ENCODE data around the gene ACSM2B.
A peak's percentile ranks its signal among the peaks of the same experiment; 100 is the strongest.
"Not testable (repeated sequence)": the region's sequence is repeated elsewhere in the genome, so short reads cannot be mapped to it uniquely, and the experiment has no call there.

ACSM2B gene

GRCh38 chr16:20520103-20520502 is 56.1 kb downstream of the ACSM2B start:
- no peak for DNase-seq

GRCh38 chr16:20519231-20519630 is 56.9 kb downstream of the ACSM2B start:
- no peak for DNase-seq

- peak; percentile 2 for DNase-seq
These were observed 59.0 kb downstream of the ACSM2B start for GRCh38 chr16:20517149-20517548.

- peak; percentile 11 for DNase-seq
These were observed 60.5 kb downstream of the ACSM2B start for GRCh38 chr16:20515688-20516090.

GRCh38 chr16:20510323-20510722 is 65.8 kb downstream of the ACSM2B start:
- DNase-seq = no peak

- DNase-seq = no peak
These were observed 68.9 kb downstream of the ACSM2B start for GRCh38 chr16:20507280-20507679.

- DNase-seq = no peak
These were observed 71.7 kb downstream of the ACSM2B start for GRCh38 chr16:20504418-20504817.

GRCh38 chr16:20491448-20491847 is 84.7 kb downstream of the ACSM2B start:
- not testable (repeated sequence) for DNase-seq

GRCh38 chr16:20490994-20491393 is 85.2 kb downstream of the ACSM2B start:
- DNase-seq = not testable (repeated sequence)
